Adrenal gland (tissue), 5 donors: Measurements from ENCODE around the gene ARPC5L.

Experiments used
- POLR2A ChIP-seq, 2 donors: fragments of 450-650 bp; IDR thresholded peaks; one replicate each; pipeline ENCODE4 v1.6.1; 2017; ENCODE audit warnings: antibody characterized with exemption in 2 of 2, mild to moderate bottlenecking in 2 of 2, moderate library complexity in 1 of 2
- TF ChIP-seq, protein P1 (sequence below), 6 experiments: fragments of 450-650 bp in 4 of 6; fragments of 200-600 bp in 2 of 6; sonication (generic) in 1 of 6; IDR thresholded peaks; 1 replicate in 5 of 6; 2 replicates in 1 of 6; pipeline versions ENCODE4 v1.5.1 to v1.8.0; 2016 to 2021; ENCODE audit warnings: antibody characterized with exemption in 6 of 6, mild to moderate bottlenecking in 2 of 6, moderate library complexity in 1 of 6
- donor health status: DM: no; HTN: no; CAD: no.

DNA sequence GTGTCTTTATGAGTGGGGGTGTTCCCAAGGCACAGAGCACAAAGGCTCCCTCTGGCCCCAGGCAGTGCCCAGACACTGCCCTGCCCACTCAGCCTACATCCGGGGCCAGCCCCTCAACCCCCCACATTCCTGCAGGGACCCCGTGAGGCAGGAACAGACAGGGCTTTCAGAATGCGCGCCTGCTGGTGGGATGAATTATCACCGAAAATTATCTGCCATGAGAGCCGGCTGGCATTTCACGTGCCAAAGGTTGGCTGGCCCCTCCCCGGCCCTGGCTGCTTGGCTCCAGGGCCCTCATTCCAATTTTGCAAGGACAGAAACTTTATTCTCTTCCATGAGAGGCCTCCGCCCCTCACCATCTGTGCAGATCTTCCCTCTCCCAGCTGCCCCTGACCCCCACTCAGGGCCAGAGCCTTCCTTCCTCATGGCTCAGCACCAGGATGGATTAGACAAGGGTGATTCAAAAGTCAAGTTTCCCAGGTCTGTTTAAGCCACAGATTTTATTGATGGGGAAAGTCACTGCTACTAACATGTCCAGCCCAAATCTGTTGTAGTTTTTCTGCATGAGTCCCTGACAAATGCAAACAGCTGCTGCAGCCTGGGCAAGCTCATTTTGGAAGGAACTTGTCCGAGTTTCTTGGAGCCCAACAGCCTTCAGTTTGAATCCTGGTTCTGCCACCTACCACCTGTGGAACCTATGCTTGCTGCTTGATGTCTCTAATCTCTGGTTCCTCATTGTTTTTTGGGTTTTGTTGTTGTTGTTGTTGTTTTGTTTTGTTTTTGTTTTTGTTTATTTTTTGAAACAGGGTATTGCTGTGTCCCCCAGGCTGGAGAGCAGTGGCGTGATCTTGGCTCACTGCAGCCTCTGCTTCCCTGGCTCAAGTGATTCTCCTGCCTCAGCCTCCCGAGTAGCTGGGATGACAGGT is 41.0 kb upstream of the ARPC5L start:
- TF ChIP-seq, protein P1, sequence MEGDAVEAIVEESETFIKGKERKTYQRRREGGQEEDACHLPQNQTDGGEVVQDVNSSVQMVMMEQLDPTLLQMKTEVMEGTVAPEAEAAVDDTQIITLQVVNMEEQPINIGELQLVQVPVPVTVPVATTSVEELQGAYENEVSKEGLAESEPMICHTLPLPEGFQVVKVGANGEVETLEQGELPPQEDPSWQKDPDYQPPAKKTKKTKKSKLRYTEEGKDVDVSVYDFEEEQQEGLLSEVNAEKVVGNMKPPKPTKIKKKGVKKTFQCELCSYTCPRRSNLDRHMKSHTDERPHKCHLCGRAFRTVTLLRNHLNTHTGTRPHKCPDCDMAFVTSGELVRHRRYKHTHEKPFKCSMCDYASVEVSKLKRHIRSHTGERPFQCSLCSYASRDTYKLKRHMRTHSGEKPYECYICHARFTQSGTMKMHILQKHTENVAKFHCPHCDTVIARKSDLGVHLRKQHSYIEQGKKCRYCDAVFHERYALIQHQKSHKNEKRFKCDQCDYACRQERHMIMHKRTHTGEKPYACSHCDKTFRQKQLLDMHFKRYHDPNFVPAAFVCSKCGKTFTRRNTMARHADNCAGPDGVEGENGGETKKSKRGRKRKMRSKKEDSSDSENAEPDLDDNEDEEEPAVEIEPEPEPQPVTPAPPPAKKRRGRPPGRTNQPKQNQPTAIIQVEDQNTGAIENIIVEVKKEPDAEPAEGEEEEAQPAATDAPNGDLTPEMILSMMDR (IDR thresholded peaks at IDR 0.05), result peak in 1 of 6 experiments; percentile 19
- no peak for TF ChIP-seq POLR2A (IDR thresholded peaks at IDR 0.05)
